Fibroblast of skin of left quadriceps (primary cell): ENCODE results near the gene EFHD2.
"Not testable (repeated sequence)": the region's sequence is repeated elsewhere in the genome, so short reads cannot be mapped to it uniquely, and the experiment has no call there.

Experiments
- DNase-seq, 2 experiments: peaks; one replicate each; pipeline ENCODE4 v3.0.0-alpha.2; 2013; ENCODE audit warnings: low read depth in 2 of 2

Gene EFHD2

DNA sequence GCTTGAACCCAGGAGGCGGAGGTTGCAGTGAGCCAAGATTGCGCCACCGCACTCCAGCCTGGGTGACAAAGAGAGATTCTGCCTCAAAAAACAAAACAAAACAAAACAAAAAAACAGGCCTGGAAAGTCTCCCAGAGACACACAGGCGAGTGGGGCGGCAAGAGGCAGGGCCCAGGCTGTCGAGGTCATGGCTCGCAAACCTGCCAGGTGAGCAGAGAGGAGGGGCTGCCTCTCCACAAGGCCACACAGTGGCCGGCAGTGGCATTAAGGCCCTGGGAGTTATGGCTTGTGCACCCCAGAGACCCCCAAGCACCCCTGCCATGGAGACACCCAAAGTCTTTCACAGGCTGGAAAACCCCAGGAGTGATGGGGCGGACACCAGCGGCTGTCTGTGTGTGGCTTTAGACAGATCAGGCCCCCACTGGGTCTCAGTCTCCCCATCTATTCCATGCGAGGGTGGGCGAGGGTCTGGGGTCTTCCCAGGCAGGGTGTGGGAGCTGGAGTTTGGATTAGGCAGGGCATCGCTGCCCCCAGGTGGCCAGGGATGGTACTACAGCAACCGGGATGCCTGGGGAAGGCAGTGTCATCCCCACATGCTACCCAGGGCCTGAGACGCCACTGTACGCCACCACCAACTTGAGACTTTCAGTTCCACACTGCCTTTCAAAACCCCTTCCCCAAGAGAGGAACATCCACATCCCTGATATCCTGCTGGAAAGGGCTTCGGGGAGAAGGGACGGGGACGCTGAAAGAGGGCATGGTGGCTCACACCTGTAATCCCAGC lies 21.3 kb downstream of the EFHD2 start:
- no peak for DNase-seq

DNA sequence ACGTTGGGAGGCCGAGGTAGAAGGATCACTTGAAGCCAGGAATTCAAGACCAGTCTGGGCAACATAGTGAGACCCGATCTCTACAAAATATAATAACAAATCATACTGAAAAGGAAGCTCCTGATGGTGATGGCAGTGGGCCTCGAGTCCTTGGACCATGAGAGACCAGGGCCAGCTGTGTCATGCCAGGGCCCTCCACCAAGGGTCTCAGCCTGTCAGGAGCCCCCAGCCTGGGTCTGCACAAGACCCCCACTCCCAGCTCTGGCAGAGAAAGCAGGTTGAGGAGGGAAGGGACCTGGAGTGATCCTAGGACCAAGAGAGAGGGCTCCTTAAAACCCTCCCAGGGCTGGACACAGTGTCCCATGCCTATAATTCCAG lies 21.9 kb downstream of the EFHD2 start:
- DNase-seq: no peak

DNA sequence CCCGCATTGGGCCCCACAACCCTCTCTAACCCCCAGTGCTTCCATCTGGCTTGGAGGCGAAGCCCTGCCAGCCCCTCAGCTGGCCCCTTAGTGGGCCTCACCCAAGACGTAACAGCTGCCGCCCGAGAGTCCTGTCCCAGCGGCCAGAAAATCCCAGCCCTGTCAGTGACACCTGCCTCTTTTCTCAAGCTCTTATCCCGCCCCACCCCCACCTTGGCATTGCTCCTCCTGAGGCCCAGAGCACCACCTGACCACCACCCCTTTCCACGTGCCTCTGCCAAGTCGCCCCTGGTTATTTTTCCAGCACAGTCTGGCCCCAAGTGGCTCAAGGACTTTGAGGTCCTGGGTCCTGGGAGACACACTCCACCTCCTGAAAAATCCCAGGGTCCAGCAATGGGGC lies 22.6 kb downstream of the EFHD2 start:
- DNase-seq: no peak

DNA sequence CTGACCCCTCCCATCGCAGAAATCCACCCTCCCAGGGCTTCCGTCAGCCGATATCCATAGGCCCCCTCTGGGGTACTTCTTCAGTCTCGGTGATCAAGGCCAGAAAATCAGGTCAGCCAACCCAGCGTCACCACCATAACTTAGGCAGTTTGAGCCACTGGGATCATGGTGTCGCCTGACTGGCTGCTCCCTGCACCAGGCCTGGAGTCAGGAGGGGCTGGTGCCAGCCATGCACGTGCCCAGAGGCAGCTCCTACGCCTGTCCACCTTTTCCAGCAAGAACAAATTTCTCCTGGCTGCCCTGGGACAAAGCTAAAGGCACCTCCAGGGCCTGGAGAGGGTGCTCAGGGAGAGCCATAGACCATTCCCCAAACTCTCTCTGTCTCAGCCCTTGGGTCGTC lies 23.8 kb downstream of the EFHD2 start:
- no peak for DNase-seq

DNA sequence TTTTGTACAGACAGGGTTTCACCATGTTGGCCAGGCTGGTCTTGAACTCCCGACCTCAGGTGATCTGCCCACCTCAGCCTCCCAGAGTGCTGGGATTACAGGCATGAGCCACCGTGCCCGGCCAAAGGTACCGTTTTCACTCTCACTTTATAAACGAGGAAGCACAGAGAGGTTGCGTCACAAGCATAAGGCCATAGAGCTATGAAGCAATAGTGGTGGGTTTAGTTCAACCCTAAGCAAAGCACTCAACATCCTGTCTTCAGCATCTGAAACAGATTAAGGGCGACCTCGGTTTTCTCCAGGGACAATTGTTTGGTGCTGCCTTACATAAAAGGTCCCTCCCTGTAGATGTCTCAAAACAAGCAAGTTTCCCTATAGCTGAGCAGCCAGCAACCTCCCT lies 25.1 kb downstream of the EFHD2 start:
- DNase-seq: not testable (repeated sequence)

DNA sequence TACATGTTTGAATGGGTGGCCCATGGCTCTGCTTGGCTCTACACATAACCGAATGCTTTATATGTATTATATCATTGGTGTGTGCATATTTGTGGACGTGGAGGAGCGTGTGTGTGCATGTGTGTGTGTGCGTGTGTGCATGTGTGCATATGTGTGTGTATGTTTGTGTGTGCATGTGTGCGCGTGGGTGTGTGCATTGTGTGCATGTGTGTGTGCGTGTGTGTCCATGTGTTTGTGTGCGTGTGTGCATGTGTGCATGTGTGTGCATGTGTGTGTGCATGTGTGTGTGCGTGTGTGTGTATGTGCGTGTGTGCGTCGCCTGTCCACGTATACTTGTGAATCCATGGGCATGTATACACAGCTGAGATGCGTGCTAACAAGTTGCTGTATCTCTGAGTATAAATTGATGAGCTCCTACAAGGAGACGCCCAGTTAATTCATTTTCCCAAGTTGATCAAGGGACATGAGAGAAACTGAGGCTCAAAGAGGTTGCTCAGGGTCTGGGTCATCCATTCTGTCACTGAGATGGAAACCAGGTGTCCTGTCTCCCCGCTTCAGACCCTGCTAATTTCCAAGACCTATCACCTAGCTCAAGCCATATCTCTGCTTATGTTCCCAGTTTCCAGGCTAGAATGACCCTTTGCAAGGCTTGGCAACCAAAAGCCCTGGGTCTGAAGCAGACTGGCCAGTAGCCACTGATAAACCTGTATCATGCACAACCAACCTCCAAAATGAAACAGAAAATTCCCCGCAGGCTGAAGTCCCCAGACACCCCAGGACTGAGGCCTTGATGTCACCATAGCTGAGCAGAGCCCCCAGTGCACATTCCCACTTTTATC lies 25.8 kb downstream of the EFHD2 start:
- DNase-seq: no peak

DNA sequence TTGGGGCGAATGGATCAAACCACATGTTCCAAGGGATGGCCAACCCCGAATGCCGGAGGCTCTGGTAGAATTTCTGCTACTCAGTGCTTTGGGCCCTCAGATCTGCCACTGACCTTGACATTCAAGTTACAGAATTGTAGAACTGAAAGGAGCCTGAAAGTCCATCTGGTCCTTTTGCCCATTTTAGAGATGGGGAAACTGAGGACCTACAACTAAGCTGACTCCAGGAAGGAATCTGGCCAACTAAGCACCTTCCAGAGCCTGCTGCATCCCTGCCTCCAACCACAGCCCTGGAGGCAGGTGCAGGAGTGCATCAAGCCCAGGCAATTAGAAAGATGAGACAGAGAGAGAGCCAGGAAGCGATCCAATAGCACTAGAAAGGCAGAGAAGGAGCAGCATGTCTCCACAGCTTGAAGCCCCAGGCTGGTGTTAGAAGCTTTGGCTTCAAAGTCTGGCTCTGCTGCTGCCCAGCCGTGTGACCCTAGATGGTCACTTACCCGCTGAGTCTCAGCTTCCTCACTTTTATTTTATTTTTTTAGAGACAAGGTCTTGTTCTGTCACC lies 27.3 kb downstream of the EFHD2 start:
- DNase-seq: no peak

DNA sequence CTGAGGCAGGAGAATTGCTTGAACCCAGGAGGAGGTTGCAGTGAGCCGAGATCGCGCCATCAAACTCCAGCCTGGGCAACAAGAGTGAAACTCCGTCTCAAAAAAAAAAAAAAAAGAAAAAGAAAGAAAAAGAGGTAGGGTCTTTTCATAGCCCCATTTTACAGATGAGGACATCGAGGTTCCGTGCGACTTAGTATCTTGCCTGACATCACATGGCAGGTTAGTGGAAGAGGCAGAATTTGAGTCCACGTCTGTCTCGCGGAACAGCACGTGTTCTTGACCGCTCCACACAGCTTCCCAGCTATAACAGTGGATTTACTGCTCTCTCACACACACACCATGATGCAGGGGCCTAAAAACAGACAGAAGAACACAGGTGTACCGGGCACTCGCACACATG lies 29.6 kb downstream of the EFHD2 start:
- no peak for DNase-seq

DNA sequence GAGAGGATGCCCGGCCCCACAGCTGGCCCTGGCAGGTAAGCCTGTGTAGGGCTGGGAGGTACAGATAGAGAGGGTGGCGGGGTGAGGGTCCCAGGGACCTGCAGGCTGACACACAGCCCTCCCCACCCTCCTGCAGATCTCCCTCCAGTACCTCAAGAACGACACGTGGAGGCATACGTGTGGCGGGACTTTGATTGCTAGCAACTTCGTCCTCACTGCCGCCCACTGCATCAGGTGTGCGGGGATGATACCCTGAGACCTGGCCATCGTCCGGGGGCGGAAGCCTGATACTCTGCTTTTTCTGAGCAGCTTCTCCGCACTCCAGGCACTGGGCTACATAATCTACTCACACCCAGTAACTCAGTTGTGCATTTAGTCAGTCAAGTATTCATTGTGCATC lies 30.7 kb downstream of the EFHD2 start:
- no peak for DNase-seq

DNA sequence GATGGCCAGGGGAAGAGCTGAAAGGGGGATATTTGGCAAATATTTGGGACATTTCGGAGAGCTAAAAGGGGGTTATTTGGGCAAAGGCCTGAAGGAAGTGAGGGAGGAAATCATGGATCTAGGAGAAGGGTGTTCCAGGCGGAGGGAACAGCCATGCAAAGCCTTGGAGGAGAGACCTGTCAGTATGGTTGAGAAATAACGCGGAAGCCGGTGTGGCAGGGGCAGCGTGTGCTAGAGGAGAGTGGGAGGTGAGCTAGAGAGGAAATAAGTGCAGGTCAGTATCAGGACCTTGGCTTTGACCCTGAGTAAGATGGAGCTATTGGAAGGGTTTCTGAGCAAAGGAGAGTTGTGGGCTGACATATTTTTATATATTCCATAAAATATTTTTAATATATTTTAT lies 31.6 kb downstream of the EFHD2 start:
- DNase-seq: no peak

DNA sequence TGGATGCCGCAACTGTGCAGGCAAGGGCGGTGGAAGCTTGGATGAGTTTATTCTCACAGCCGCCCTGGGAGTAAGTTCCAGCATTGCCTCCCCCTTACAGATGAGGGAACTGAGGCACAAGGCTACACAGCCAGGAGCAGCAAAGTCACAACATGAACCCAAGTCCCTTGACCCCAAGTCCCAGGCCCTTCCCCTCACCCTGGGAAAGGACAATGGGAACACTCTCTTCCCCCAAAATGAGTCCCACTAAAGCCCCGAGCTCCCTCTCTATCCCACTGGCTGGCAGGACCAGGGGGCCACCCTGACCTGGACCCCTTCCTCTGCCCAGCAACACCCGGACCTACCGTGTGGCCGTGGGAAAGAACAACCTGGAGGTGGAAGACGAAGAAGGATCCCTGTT lies 32.4 kb downstream of the EFHD2 start:
- DNase-seq: no peak

DNA sequence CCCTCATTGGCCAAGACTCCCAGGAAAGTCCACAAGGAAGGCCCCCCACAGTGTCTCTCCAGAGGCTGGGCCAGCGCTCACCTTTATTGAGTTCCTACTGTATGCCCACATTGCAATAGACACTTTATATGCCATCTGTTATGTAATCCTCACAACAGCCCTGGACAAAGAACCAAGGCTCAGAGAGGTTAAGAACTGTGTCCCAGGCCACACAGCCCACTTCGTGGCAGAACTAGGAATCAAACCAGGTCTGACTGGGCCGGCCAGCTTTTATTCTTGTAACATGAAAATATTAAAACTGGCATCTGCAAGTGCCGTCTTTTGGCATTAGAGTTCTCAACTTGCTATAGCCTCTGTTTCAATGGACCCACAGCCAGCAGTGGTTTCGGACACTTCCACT lies 33.1 kb downstream of the EFHD2 start:
- no peak for DNase-seq

DNA sequence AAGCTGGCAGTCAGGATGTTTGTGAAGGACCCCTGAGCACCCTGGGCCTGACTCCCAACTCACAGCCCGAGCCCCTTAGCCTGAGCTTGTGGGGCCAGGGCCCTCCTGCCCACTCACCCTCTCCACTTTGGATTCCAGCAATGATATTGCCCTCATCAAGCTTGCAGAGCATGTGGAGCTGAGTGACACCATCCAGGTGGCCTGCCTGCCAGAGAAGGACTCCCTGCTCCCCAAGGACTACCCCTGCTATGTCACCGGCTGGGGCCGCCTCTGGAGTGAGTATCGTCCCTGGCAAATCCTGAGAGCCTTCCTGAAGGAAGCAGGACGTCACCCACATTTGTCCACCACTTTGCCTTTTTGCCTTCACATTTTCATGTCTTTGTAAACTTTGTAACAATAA lies 33.6 kb downstream of the EFHD2 start:
- DNase-seq: no peak

DNA sequence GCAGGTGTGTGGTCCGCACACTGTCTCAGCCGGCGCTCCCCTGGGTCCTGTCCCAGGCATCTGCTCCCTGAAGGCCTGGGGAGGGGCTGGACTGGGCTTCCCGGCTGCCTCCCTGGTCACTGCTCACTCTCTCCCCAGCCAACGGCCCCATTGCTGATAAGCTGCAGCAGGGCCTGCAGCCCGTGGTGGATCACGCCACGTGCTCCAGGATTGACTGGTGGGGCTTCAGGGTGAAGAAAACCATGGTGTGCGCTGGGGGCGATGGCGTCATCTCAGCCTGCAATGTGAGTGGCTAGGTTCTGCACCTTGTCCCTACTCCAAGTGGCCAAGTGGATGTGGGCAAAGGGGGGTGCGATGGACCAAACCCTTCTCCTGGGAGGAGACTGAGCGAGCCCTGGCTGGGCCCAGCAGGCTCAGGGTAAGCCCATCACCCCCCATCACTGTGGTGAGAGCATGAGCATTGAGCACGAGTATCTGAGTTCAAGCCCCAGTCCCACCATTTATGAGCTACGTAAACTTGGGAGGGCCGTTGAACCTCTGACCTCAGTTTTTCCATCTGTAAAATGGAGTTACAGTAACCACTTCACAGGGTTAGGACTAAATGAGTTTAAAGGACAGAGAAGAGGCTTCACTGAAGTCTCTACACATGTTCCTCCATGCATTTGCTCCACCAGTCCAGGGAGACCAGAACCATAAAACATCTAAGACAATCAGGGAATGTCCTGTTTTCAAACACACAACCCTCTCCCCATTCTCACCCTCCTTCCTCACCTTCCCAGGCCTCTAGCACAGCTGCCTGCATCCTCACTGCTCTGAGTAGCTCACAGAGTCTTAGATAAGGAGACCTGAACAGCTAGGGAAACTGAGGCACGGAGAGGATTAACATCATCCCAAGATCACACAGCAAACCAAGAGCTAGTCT lies 35.0 kb downstream of the EFHD2 start:
- DNase-seq: no peak

DNA sequence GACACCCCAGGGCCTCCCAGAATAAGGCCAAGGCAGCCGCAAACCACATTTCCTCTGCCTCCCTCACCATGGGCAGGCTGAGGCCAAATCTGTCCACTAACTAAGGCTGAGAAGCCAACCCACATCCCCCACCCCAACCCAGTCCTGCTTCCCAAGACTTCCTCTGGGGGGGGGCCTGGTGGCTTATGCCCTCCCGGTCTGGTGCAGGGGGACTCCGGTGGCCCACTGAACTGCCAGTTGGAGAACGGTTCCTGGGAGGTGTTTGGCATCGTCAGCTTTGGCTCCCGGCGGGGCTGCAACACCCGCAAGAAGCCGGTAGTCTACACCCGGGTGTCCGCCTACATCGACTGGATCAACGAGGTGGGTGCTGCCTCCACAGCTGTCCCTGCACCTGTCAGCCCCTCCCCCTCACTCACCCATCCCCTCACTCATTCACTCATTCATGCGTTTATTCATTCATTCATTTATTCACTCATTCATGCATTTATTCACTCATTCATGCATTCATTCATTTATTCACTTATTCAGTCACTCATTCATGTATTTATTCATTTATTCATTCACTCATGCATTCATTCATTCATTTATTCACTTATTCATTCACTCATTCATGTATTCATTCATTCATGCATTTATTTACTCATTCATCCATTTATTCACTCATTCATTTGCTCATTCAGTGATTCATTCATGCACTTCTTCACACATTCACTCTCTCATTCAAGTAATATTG lies 35.9 kb downstream of the EFHD2 start:
- no peak for DNase-seq

DNA sequence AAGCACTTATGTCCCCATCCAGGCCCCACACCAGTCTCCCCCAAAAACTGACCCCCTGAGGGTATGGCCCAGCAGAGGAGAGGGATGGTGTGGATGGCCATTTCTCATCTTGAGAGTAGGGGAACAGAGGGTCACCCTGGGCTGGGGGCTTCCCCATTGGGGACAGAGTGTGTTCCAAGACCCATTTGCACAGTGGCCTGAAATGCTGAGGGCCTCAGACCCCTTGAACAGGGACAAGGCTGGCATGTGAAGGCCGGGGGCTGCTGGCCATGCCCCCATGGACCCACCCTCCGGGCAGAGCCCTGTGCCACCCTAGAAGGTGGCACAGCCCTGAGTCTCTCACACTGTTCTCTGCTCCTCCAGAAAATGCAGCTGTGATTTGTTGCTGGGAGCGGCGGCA lies 36.5 kb downstream of the EFHD2 start:
- DNase-seq: no peak

DNA sequence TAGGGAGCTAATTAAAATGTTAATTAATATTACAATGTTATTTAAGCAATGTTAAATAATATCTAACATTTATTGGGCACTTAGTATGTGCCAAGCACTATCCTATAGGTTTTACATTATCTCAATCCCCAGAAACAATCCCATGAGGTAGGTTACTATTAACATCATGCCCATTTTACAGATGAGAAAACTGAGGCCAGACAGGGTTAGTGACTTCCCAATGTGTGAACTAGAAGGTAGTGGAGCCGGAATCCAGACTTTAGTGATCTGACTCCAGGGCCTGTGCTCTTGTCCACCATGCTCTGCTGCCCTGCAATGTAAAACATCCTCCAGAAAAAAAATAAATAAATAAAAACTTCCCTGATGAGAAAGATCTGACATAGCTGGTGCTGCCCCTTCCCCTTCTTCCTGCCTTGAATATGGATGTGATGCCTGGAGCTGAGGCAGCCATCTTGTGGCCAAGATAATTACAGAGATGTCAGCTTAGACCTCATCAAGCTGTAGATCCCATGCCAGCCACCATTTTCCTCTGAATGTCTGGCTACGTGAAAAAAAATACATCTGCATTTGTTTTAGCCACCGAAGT lies 39.3 kb downstream of the EFHD2 start:
- no peak for DNase-seq

DNA sequence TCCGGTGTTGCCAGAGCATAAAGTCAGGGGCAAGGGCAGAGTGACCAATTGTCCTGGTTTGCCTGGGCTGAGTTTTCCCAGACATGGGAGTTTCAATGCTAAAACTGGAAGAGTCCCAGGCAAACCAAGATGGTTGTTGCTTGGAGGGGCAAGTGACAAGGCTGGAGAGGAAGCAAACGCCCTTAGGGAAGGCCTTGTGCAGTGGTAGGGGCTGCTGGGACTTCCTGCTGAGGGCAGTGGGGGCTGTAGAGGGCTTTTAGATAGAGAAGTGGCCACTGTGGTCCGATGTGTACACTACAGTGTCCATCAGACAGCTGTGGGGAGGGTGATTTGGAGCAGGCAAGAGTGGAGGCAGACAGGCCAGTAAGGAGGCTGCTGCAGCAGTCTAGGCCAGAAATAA lies 39.9 kb downstream of the EFHD2 start:
- DNase-seq: no peak

DNA sequence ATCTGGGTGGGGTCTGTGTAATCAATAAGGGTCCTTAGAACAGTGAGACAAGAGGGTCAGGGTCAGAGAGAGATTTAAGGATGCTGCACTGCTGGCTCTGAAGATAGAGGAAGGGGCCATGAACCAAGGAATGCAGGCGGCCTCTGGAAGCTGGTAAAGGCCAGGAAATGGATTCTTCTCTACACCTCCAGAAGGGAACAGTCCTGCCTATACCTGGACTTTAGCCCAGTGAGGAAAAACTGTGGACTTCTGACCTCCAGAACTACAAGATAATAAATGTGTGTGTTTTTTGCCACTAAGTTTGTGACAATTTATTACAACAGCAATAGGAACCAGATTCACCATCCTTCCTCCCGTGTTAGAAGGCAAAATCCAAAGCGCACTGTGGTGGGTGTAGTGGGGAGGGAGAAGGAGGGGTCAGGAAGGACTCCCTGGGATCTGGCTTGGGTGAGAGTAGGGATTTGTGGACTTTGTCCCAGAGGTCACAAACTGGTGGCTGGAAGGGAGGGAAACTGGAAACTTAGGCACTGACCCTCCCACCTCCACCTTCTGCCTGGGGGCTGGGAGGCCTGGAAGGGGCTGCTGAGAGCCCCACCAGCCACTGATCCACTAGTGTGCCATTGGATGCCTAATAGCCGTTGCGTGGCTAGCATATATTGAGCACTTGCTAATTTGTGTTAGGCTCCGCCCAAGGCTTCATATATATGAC lies 41.5 kb downstream of the EFHD2 start:
- no peak for DNase-seq

DNA sequence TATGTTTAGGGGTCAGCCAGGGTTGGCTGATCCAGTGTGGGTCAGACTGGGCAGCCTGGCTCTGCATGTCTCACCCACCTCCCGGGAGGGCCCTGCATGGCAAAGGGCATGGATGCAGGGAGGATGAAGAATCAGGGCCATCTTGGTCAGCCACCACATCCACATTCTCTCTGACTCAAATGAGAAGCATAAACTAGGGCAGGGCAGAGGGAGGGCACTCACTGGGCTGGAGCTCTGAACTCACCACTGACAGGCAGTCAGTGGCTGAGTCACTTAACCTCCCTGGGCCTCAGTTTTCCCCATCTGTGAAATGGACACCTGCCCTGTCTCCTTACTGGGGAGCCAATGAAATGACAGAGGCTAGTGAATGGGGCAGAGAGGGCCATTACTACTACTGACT lies 42.5 kb downstream of the EFHD2 start:
- DNase-seq: no peak
